ENCODE measurements around the gene CRLF2. TPM values are rescaled to one million over a fixed set of nuclear protein-coding genes. Genes with fewer than 3 reads are reported as not detected.

The CRLF2 gene
- total and polyA plus RNA-seq, 2 donors (not counting 3 experiments of a cell fraction or from before 2014, with no cell fraction given): not detected

GRCh38 chrX:1190596-1191145 lies 21.8 kb downstream of the CRLF2 start:
- intact Hi-C loops (cut with micrococcal nuclease) (no loop called here), dilution Hi-C loops (cut with MboI; ENCODE audit: extremely low pct_ligation_motif_present, low sequenced_read_pairs) (no loop called here)
- Histone ChIP-seq H3K9me3 (replicated peaks; ENCODE audit: control insufficient read depth, insufficient read depth, low read length) (peaks cover 2% of the 10 kb centered on the region), H2AFZ (ENCODE audit: low read depth, low read length) (no peak overlapping the region), H4K20me1 (replicated peaks; ENCODE audit: control insufficient read depth, extremely low read depth, insufficient read depth, low read length) (no peaks in the 10 kb centered on the region), H3K9me1 (replicated peaks; ENCODE audit: control insufficient read depth, extremely low read depth, insufficient read depth, low read length) (no peaks in the 10 kb centered on the region), H3K27ac (ENCODE audit: insufficient read depth, low read depth, low read length) (no peak overlapping the region), H3K4me1 (ENCODE audit: control insufficient read depth, extremely low read depth, insufficient read depth, low read length) (no peaks in the 10 kb centered on the region), H3K27me3 (ENCODE audit: control insufficient read depth in 2 of 2, insufficient read depth in 2 of 2, low read length in 2 of 2) (no peaks in the 10 kb centered on the region), H3K4me2 (ENCODE audit: insufficient read depth, low read length) (no peak overlapping the region), H3K79me2 (ENCODE audit: control insufficient read depth, insufficient read depth, low read length) (no peaks in the 10 kb centered on the region), H3K9ac (replicated peaks; ENCODE audit: extremely low read depth, insufficient read depth, low read length) (no peak overlapping the region), H3K4me3 (replicated peaks in 1 of 3; ENCODE audit: insufficient read depth in 1 of 3, low read depth in 1 of 3, low read length in 3 of 3) (no peak overlapping the region), H3K36me3 (ENCODE audit: control insufficient read depth in 2 of 2, extremely low read depth in 1 of 2, insufficient read depth in 2 of 2, low read length in 2 of 2) (no peaks in the 10 kb centered on the region)
- no TSS peak for BruUV-seq (replicated peaks)
- CTCF ChIA-PET: no interaction called here
- DNase-seq (ENCODE audit: low read depth, low spot score): no peak
- FAIRE-seq: no peak
- POLR2A ChIA-PET: no interaction called here
- TF ChIP-seq CTCF (IDR thresholded peaks at IDR 0.05; ENCODE audit: extremely low read depth in 1 of 2, insufficient read depth in 1 of 2, low read depth in 1 of 2, low read length in 2 of 2) (no peak), POLR2A (IDR thresholded peaks at IDR 0.05; ENCODE audit: low read depth, low read length) (no peak), POLR2AphosphoS5 (IDR thresholded peaks at IDR 0.05; ENCODE audit: insufficient read depth, low read depth, low read length) (no peak), JUN (IDR thresholded peaks at IDR 0.05; ENCODE audit: borderline replicate concordance, insufficient read depth, insufficient read length, low read depth) (no peak), EZH2 (IDR thresholded peaks at IDR 0.05; ENCODE audit: borderline replicate concordance, low read depth, low read length, severe bottlenecking) (no peak), MYC (IDR thresholded peaks at IDR 0.05; ENCODE audit: low read depth, low read length) (no peak), FOS (IDR thresholded peaks at IDR 0.05; ENCODE audit: borderline replicate concordance, insufficient read depth, low read length) (no peak), MAX (IDR thresholded peaks at IDR 0.05; ENCODE audit: insufficient read depth, insufficient read length) (no peak), GATA2 (IDR thresholded peaks at IDR 0.05; ENCODE audit: insufficient read depth, insufficient read length, low read depth, low read length) (no peak)
